BE2C (cell line): ENCODE data around the gene CACNB3.

Source experiments
- DNase-seq: peaks from one replicate; pipeline ENCODE4 v3.0.0-alpha.2; 2020
- H3K27me3 ChIP-seq: fragments of 250-450 bp; sonication (Bioruptor Pico); 2 replicates; pipeline ENCODE4 v1.5.1; 2020; ENCODE audit warnings: mild to moderate bottlenecking
- H3K36me3 ChIP-seq: fragments of 250-450 bp; sonication (Bioruptor Pico); 2 replicates; pipeline ENCODE4 v1.5.1; 2020; ENCODE audit warnings: mild to moderate bottlenecking
- H3K4me1 ChIP-seq: fragments of 250-450 bp; sonication (Bioruptor Pico); 2 replicates; pipeline ENCODE4 v1.5.1; 2020
- H3K4me3 ChIP-seq: 2 replicates; pipeline ENCODE4 v1.5.1; 2011; ENCODE audit warnings: low read depth, low read length
- H3K9me3 ChIP-seq: fragments of 250-450 bp; sonication (Bioruptor Pico); 2 replicates; pipeline ENCODE4 v1.5.1; 2020
- CTCF ChIP-seq: IDR thresholded peaks from 2 replicates; pipeline ENCODE4 v1.5.1; 2012; ENCODE audit warnings: mild to moderate bottlenecking, low read depth, low read length

Gene CACNB3

GRCh38 chr12:48822711-48823110, 4.4 kb downstream of the CACNB3 start:
- peaks cover 4% of the 10 kb centered on the region; the same call in 1 of the 2 replicates for H3K36me3 ChIP-seq
- TF ChIP-seq CTCF, result no peak
- no peaks in the 10 kb centered on the region for H3K27me3 ChIP-seq
- DNase-seq, result no peak
- no peaks in the 10 kb centered on the region for H3K9me3 ChIP-seq
- no peaks in the 10 kb centered on the region for H3K4me1 ChIP-seq
- no peak overlapping the region for H3K4me3 ChIP-seq

GRCh38 chr12:48823281-48823680, 5.0 kb downstream of the CACNB3 start:
- no peak for TF ChIP-seq CTCF

GRCh38 chr12:48824112-48824511, 5.8 kb downstream of the CACNB3 start:
- TF ChIP-seq CTCF, result no peak
- Histone ChIP-seq H3K36me3 (peaks cover 10% of the 10 kb centered on the region), H3K9me3 (no peaks in the 10 kb centered on the region), H3K4me1 (no peaks in the 10 kb centered on the region), H3K4me3 (no peak overlapping the region), H3K27me3 (no peaks in the 10 kb centered on the region)
- DNase-seq, result no peak

More at GRCh38 chr12:48823281-48823680, 5.0 kb downstream of the CACNB3 start:
- Histone ChIP-seq H3K9me3 (no peaks in the 10 kb centered on the region), H3K27me3 (no peaks in the 10 kb centered on the region), H3K4me1 (no peaks in the 10 kb centered on the region), H3K4me3 (no peak overlapping the region), H3K36me3 (peaks cover 4% of the 10 kb centered on the region)
- no peak for DNase-seq

GRCh38 chr12:48824905-48825304, 6.6 kb downstream of the CACNB3 start:
- Histone ChIP-seq H3K4me1 (no peaks in the 10 kb centered on the region), H3K4me3 (no peak overlapping the region), H3K36me3 (peaks cover 14% of the 10 kb centered on the region), H3K27me3 (no peaks in the 10 kb centered on the region), H3K9me3 (no peaks in the 10 kb centered on the region)
- TF ChIP-seq CTCF, result no peak
- DNase-seq, result no peak

GRCh38 chr12:48826209-48826855, 8.0 kb downstream of the CACNB3 start:
- no peak for DNase-seq
- Histone ChIP-seq H3K36me3 (peaks cover 25% of the 10 kb centered on the region), H3K27me3 (no peaks in the 10 kb centered on the region), H3K4me3 (no peak overlapping the region), H3K9me3 (no peaks in the 10 kb centered on the region), H3K4me1 (no peaks in the 10 kb centered on the region)
- TF ChIP-seq CTCF, result no peak

GRCh38 chr12:48827026-48827425, 8.7 kb downstream of the CACNB3 start:
- Histone ChIP-seq H3K9me3 (no peaks in the 10 kb centered on the region), H3K36me3 (peaks cover 32% of the 10 kb centered on the region), H3K4me1 (no peaks in the 10 kb centered on the region), H3K27me3 (no peaks in the 10 kb centered on the region), H3K4me3 (no peak overlapping the region)
- TF ChIP-seq CTCF, result no peak
- DNase-seq, result no peak
